Superior temporal gyrus (tissue), 1 donor: ENCODE measurements around the gene CLBA1.
"Not testable (repeated sequence)": the region's sequence is repeated elsewhere in the genome, so short reads cannot be mapped to it uniquely, and the experiment has no call there.

Experiments
- DNase-seq: peaks from one replicate; pipeline ENCODE4 v3.0.0-alpha.2; 2016; ENCODE audit errors: extremely low spot score

The CLBA1 gene

GRCh38 chr14:105022276-105022670 lies 36.7 kb downstream of the CLBA1 start:
- no peak for DNase-seq

- no peak for DNase-seq
Observed at GRCh38 chr14:105023144-105023543, 37.6 kb downstream of the CLBA1 start.

- DNase-seq, result no peak
Observed at GRCh38 chr14:105023791-105024480, 38.3 kb downstream of the CLBA1 start.

DNA sequence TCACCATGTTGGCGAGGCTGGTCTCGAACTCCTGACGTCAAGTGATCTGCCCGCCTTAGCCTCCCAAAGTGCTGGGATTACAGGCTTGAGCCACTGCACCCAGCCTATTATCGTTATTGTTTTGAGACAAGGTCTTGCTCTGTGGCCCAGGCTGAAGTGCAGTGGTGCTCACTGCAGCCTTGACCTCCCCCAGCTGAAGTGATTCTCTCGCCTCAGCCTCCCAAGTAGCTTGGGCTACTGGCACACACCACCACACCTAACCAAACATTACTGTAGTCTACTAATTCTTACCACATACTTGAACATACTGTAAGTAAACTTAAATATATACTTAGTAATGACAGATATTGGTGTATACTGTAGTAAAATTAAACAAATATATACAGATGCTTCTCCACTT lies 39.8 kb downstream of the CLBA1 start:
- no peak for DNase-seq

- DNase-seq, result no peak
Observed at GRCh38 chr14:105026033-105026785, 40.6 kb downstream of the CLBA1 start.

GRCh38 chr14:105026802-105027563 lies 41.4 kb downstream of the CLBA1 start:
- DNase-seq, result no peak

- DNase-seq, result not testable (repeated sequence)
Observed at GRCh38 chr14:105027718-105028117, 42.1 kb downstream of the CLBA1 start.

DNA sequence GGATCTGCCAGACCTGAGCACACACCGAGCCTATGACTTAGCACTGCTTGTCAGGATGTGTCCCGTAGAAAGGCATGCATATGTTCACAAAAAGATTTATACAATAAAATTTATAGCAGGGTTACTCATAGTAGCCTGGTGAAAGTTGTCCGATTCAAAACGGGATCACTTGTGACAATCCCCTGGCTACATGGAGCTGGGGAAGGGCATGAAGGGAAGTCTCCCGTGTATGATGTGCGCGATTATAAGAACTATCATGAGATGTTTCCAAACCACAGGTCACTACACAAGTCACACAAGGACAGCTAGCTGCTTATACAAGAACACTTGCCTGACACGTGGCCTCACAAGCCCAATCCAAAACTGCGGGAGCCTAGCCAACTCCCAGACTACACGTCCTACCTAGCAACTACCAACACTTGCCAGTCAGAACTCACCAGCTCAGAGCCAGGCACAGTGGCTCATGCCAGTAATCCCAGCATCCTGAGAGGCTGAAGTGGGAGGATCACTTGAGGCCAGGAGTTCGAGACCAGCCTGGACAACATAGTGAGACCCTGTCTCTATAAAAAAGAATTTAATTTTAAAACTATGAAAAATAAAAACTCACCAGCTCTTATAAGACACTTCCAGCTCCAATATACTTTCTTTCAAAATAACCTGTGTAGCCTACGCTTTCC lies 42.8 kb downstream of the CLBA1 start:
- no peak for DNase-seq

DNA sequence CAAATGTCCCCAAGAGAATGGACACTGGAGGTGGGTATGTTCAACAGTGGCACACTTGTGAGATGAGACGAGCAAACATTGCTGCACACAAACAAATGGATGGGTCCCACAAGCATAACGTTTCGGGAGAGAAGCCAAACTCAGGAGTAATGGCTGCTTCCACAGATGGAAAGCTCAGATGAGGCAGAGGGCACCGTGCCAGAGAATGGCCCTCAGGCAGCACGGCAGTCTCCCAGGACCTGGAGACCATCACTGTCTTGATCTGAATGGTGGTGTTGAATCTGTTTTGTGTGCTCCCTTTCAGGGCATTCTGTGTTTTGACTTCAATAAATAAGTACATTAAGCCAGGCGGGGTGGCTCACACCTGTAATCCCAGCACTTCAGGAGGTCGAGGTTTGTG lies 43.8 kb downstream of the CLBA1 start:
- DNase-seq, result no peak

DNA sequence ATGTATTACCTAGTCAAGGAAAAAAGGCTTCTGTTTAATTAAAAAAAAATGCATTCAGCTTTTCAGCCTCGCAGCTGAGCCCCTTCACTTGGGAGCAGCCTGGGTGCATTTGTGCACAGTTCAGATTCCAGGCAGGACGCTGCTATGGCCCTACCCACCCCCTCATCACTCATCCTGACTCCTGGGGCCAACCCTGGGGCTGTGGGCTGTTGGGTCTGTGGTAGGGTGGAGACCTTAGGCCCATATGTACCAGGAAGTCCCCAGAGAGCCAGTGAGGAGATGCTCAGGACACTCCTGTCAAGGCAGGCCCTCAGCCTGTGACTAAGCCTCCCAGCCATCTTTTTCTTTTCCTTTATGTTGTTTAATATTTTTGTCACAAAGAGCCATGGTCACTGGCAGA lies 44.6 kb downstream of the CLBA1 start:
- no peak for DNase-seq

DNA sequence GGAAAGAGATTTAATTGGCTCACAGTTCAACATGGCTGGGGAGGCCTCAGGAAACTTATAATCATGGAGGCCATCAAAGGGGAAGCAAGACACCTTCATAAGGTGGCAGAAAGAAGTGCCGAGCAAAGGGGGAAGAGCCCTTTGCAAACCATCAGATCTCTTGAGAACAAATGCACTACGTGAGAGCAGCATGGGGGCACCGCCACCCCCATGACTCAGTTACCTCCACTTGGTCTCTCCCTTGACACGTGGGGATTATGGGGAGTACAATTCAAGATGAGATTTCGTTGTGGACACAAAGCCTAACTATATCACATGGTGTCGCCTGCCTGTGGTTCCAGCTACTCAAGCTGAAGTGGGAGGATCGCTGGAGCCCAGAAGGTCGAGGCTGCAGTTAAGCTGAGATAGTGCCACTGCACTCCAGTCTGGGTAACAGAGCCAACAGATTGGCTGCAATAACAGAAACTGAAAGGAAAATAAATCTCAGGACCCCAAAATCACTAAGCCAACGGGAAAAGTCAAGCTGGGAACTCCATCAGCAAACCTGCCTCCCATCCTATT lies 45.3 kb downstream of the CLBA1 start:
- DNase-seq, result no peak

GRCh38 chr14:105032451-105032901 lies 46.9 kb downstream of the CLBA1 start:
- not testable (repeated sequence) for DNase-seq

- DNase-seq, result not testable (repeated sequence)
Observed at GRCh38 chr14:105033412-105033900, 47.9 kb downstream of the CLBA1 start.

DNA sequence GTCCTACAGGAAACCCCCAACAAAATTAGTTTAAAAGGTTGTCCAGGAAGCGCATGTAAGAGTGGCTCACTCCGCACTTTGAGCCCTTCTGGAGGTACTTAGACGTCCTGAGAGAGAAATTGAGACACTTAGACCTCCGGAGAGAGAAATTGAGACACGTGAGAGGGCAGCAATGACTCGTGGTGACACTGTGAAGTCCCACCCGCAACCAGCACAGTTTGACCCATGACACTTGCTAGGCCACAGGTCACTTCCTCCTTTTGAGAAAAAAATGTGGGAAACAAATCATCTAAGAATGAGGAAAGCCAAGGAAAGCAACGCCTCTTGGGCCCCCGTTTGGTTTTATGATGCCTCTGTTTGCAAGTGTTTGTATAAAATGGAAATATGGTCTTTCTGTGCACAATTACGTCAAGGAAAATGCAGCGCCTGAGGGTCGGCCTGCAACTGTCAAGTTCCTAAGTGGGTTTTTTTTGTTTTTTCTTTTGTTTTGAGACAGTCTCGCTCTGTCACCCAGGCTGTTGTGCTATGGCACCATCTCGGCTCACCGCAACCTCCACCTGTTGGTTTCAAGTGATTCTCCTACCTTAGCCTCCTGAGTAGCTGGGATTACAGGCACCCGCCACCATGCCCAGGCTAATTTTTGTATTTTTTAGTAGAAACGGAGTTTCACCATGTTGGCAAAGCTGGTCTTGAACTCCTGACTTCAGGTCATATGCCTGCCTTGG lies 48.9 kb downstream of the CLBA1 start:
- DNase-seq, result no peak

DNA sequence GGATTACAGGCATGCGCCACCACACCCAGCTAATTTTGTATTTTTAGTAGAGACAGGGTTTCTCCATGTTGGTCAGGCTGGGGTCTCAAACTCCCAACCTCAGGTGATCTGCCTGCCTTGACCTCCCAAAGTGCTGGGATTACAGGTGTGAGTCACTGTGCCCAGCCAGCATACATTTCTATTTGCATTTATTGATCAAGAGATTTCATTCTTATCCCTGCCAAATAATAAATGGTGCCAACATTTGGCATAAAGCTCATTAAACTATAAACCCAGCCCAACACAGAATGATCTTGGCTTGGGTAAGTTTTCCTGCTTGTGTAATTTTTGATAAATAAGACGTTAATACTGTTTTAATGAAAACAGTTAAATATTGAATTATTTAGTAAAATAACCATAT lies 50.0 kb downstream of the CLBA1 start:
- not testable (repeated sequence) for DNase-seq

GRCh38 chr14:105039458-105040205 lies 54.0 kb downstream of the CLBA1 start:
- no peak for DNase-seq

GRCh38 chr14:105041841-105042765 lies 56.5 kb downstream of the CLBA1 start:
- DNase-seq, result no peak

- no peak for DNase-seq
Observed at GRCh38 chr14:105042813-105043212, 57.2 kb downstream of the CLBA1 start.

DNA sequence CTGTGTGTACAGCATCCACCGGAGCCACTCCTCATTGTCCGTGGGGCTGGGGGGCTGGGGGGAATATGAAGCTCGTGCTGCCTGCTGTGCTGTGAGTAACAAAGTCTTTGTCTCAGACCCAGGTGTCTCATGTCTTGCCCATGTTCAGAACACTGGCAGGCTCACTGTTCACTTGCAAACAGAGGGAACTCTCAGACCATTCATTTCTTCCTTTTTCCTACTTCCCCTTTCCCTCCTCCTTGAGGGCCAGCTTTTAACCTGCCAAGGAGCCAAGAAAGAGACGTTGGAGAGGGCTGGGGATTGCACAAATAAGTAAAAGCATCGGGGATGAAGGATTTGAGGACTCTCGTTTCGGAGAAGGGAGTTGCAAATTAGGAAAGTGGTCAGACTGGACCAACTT lies 58.1 kb downstream of the CLBA1 start:
- DNase-seq, result no peak
